Trophoblast cell (in vitro differentiated cells and primary cell): ENCODE measurements around the gene GRM8.

ENCODE experiments used
- DNase-seq, 2 donors: peaks; one replicate each; pipeline ENCODE4 v3.0.0-alpha.2; 2016
- H2AFZ ChIP-seq: 2 replicates; pipeline ENCODE4 v1.6.1; 2013; ENCODE audit warnings: low read length, moderate library complexity, mild to moderate bottlenecking; ENCODE audit not compliant: insufficient read depth, poor library complexity
- H2AK5ac ChIP-seq: 2 replicates; pipeline ENCODE4 v1.6.1; 2013; ENCODE audit warnings: mild to moderate bottlenecking, low read length
- H2BK120ac ChIP-seq: 2 replicates; pipeline ENCODE4 v1.6.1; 2013; ENCODE audit warnings: low read length, mild to moderate bottlenecking, moderate library complexity; ENCODE audit not compliant: insufficient read depth, poor library complexity
- H2BK12ac ChIP-seq: 2 replicates; pipeline ENCODE4 v1.6.1; 2013; ENCODE audit warnings: mild to moderate bottlenecking, low read length, moderate library complexity
- H2BK5ac ChIP-seq: 2 replicates; pipeline ENCODE4 v1.6.1; 2013; ENCODE audit warnings: low read length, low read depth, moderate library complexity, mild to moderate bottlenecking; ENCODE audit not compliant: poor library complexity
- H3K14ac ChIP-seq: 2 replicates; pipeline ENCODE4 v1.6.1; 2013; ENCODE audit warnings: mild to moderate bottlenecking, low read length
- H3K18ac ChIP-seq: 2 replicates; pipeline ENCODE4 v1.6.1; 2013; ENCODE audit warnings: mild to moderate bottlenecking, low read length
- H3K23ac ChIP-seq: 2 replicates; pipeline ENCODE4 v1.6.1; 2013; ENCODE audit warnings: low read length
- H3K27ac ChIP-seq: 2 replicates; pipeline ENCODE4 v1.5.1; 2013; ENCODE audit warnings: low read depth, mild to moderate bottlenecking, inconsistent platforms, low read length, moderate library complexity
- H3K27me3 ChIP-seq: 2 replicates; pipeline ENCODE4 v1.6.1; 2013; ENCODE audit warnings: inconsistent platforms, mild to moderate bottlenecking, low read length, moderate library complexity; ENCODE audit not compliant: insufficient read depth
- H3K36me3 ChIP-seq, 2 experiments: 1 replicate in 1 of 2; 2 replicates in 1 of 2; pipeline ENCODE4 v1.6.1; 2013; ENCODE audit warnings: low read length in 2 of 2, mild to moderate bottlenecking in 2 of 2, moderate library complexity in 1 of 2; ENCODE audit not compliant: insufficient read depth in 2 of 2, control insufficient read depth in 1 of 2
- H3K4ac ChIP-seq: 2 replicates; pipeline ENCODE4 v1.6.1; 2013; ENCODE audit warnings: low read depth, mild to moderate bottlenecking, low read length, moderate library complexity
- H3K4me1 ChIP-seq, 2 experiments: 1 replicate in 1 of 2; 2 replicates in 1 of 2; pipeline ENCODE4 v1.6.1; 2013; ENCODE audit warnings: low read length in 2 of 2, mild to moderate bottlenecking in 2 of 2, moderate library complexity in 1 of 2; ENCODE audit not compliant: insufficient read depth in 2 of 2, control insufficient read depth in 1 of 2
- H3K4me2 ChIP-seq: 2 replicates; pipeline ENCODE4 v1.6.1; 2013; ENCODE audit warnings: inconsistent platforms, mild to moderate bottlenecking, low read length, moderate library complexity
- H3K4me3 ChIP-seq: 2 replicates; pipeline ENCODE4 v1.5.1; 2013; ENCODE audit warnings: mild to moderate bottlenecking, low read depth, low read length, inconsistent platforms
- H3K79me1 ChIP-seq: one replicate; pipeline ENCODE4 v1.6.1; 2013; ENCODE audit warnings: low read length
- H3K79me2 ChIP-seq: 2 replicates; pipeline ENCODE4 v1.6.1; 2013; ENCODE audit warnings: low read length, mild to moderate bottlenecking; ENCODE audit not compliant: control insufficient read depth, insufficient read depth, poor library complexity
- H3K9ac ChIP-seq: 2 replicates; pipeline ENCODE4 v1.6.1; 2013; ENCODE audit warnings: mild to moderate bottlenecking, low read length
- H3K9me3 ChIP-seq: 2 replicates; pipeline ENCODE4 v1.6.1; 2013; ENCODE audit warnings: low read depth, mild to moderate bottlenecking, control low read depth, inconsistent platforms, low read length; ENCODE audit not compliant: insufficient read depth
- H4K12ac ChIP-seq: 2 replicates; pipeline ENCODE4 v1.6.1; 2013; ENCODE audit warnings: low read depth, mild to moderate bottlenecking, low read length, moderate library complexity
- H4K8ac ChIP-seq: 2 replicates; pipeline ENCODE4 v1.6.1; 2013; ENCODE audit warnings: low read depth, mild to moderate bottlenecking, low read length, moderate library complexity
- H4K91ac ChIP-seq: one replicate; pipeline ENCODE4 v1.6.1; 2013; ENCODE audit warnings: low read depth, mild to moderate bottlenecking, low read length, moderate library complexity
- WGBS: extraction: QIAGEN DNeasy Blood & Tissue Kit; methylation state at CpG from one replicate; pipeline ENCODE4 v1.1.7; 2013; ENCODE audit warnings: missing lambda C conversion rate; ENCODE audit not compliant: insufficient read length, insufficient coverage; ENCODE audit errors: extremely low coverage; 5-methylcytosine and 5-hydroxymethylcytosine counted together

Gene GRM8

GRCh38 chr7:127040042-127040441 lies 212.7 kb downstream of the GRM8 start:
- WGBS, result no CpG with 5 or more reads among the region's 2 CpGs
- Histone ChIP-seq H3K4ac (no peak overlapping the region), H3K4me1 (no peaks in the 10 kb centered on the region), H3K79me1 (no peaks in the 10 kb centered on the region), H3K27me3 (no peaks in the 10 kb centered on the region), H4K12ac (no peak overlapping the region), H3K36me3 (no peaks in the 10 kb centered on the region), H2AK5ac (no peak overlapping the region), H2BK120ac (no peak overlapping the region), H3K14ac (no peak overlapping the region), H3K18ac (no peak overlapping the region), H3K4me2 (no peak overlapping the region), H3K79me2 (no peaks in the 10 kb centered on the region), H3K27ac (no peak overlapping the region), H4K8ac (no peak overlapping the region), H3K9ac (no peak overlapping the region), H2AFZ (no peak overlapping the region), H2BK12ac (no peak overlapping the region), H3K9me3 (no peaks in the 10 kb centered on the region), H3K23ac (no peak overlapping the region), H2BK5ac (no peak overlapping the region), H3K4me3 (no peak overlapping the region), H4K91ac (no peak overlapping the region)
- DNase-seq, result no peak

- Histone ChIP-seq H3K4me1 (no peaks in the 10 kb centered on the region), H3K4ac (no peak overlapping the region), H4K8ac (no peak overlapping the region), H2AK5ac (no peak overlapping the region), H3K23ac (no peak overlapping the region), H2BK12ac (no peak overlapping the region), H3K27ac (no peak overlapping the region), H3K79me2 (no peaks in the 10 kb centered on the region), H3K4me2 (no peak overlapping the region), H3K27me3 (no peaks in the 10 kb centered on the region), H4K12ac (no peak overlapping the region), H3K18ac (no peak overlapping the region), H3K36me3 (no peaks in the 10 kb centered on the region), H2BK5ac (no peak overlapping the region), H3K9me3 (no peaks in the 10 kb centered on the region), H3K14ac (no peak overlapping the region), H2AFZ (no peak overlapping the region), H3K79me1 (no peaks in the 10 kb centered on the region), H2BK120ac (no peak overlapping the region), H4K91ac (no peak overlapping the region), H3K9ac (no peak overlapping the region), H3K4me3 (no peak overlapping the region)
- no peak for DNase-seq
- WGBS, result 90% methylated on average over 3 of the region's 3 CpGs
These were observed 213.2 kb downstream of the GRM8 start for GRCh38 chr7:127039541-127039940.

- no peak overlapping the region for H3K4me3 ChIP-seq
- no peak overlapping the region for H3K27ac ChIP-seq
- no peaks in the 10 kb centered on the region for H3K4me1 ChIP-seq
- no peak overlapping the region for H3K18ac ChIP-seq
- H3K23ac ChIP-seq, result no peak overlapping the region
- no peak overlapping the region for H3K4ac ChIP-seq
- no peaks in the 10 kb centered on the region for H3K36me3 ChIP-seq
- no peak for DNase-seq
- H3K9ac ChIP-seq, result no peak overlapping the region
- no peaks in the 10 kb centered on the region for H3K27me3 ChIP-seq
- H3K4me2 ChIP-seq, result no peak overlapping the region
- no peak overlapping the region for H4K8ac ChIP-seq
- H3K79me2 ChIP-seq, result no peaks in the 10 kb centered on the region
- H2BK12ac ChIP-seq, result no peak overlapping the region
- no CpG with 5 or more reads among the region's 6 CpGs for WGBS
- no peak overlapping the region for H3K14ac ChIP-seq
- H2AFZ ChIP-seq, result no peak overlapping the region
- no peaks in the 10 kb centered on the region for H3K79me1 ChIP-seq
- no peak overlapping the region for H2BK120ac ChIP-seq
- H2BK5ac ChIP-seq, result no peak overlapping the region
- H4K91ac ChIP-seq, result no peak overlapping the region
- no peak overlapping the region for H2AK5ac ChIP-seq
- H3K9me3 ChIP-seq, result no peaks in the 10 kb centered on the region
- no peak overlapping the region for H4K12ac ChIP-seq
These were observed 217.4 kb downstream of the GRM8 start for GRCh38 chr7:127035203-127035849.

- H3K9ac ChIP-seq, result no peak overlapping the region
- H3K27ac ChIP-seq, result no peak overlapping the region
- H4K91ac ChIP-seq, result no peak overlapping the region
- H4K12ac ChIP-seq, result no peak overlapping the region
- H3K27me3 ChIP-seq, result no peaks in the 10 kb centered on the region
- no peaks in the 10 kb centered on the region for H3K36me3 ChIP-seq
- no peak overlapping the region for H2BK5ac ChIP-seq
- no peak overlapping the region for H2BK12ac ChIP-seq
- H3K14ac ChIP-seq, result no peak overlapping the region
- H3K9me3 ChIP-seq, result no peaks in the 10 kb centered on the region
- H3K79me1 ChIP-seq, result no peaks in the 10 kb centered on the region
- H3K4me2 ChIP-seq, result no peak overlapping the region
- DNase-seq, result no peak
- no peak overlapping the region for H3K18ac ChIP-seq
- no peaks in the 10 kb centered on the region for H3K79me2 ChIP-seq
- no peak overlapping the region for H2AFZ ChIP-seq
- no peak overlapping the region for H2BK120ac ChIP-seq
- no peak overlapping the region for H2AK5ac ChIP-seq
- H3K4ac ChIP-seq, result no peak overlapping the region
- no peak overlapping the region for H3K23ac ChIP-seq
- H4K8ac ChIP-seq, result no peak overlapping the region
- no peaks in the 10 kb centered on the region for H3K4me1 ChIP-seq
- H3K4me3 ChIP-seq, result no peak overlapping the region
These were observed 218.4 kb downstream of the GRM8 start for GRCh38 chr7:127034186-127034806.
